Measurements from ENCODE around the gene CDH4.
A peak's percentile ranks its signal among the peaks of the same experiment; 100 is the strongest.

CDH4 gene

GRCh38 chr20:61976644-61977418 lies 724.8 kb downstream of the CDH4 start:
- Histone ChIP-seq H3K27ac (ENCODE audit: extremely low read depth, low read depth, low read length) (no peak overlapping the region), H3K36me3 (ENCODE audit: control insufficient read depth in 2 of 2, insufficient read depth in 1 of 2, low read length in 2 of 2) (peaks cover 0 to 50% of the 10 kb centered on the region in 2 experiments; a peak in 1 of 3 replicates), H3K9me3 (ENCODE audit: control insufficient read depth, insufficient read depth, low read depth, low read length) (no peaks in the 10 kb centered on the region), H3K4me1 (ENCODE audit: control insufficient read depth, insufficient read depth, low read length) (no peaks in the 10 kb centered on the region), H3K4me3 (ENCODE audit: low read depth, low read length) (no peak overlapping the region)
- TF ChIP-seq HOXD13 (CRISPR knock-in tag; IDR thresholded peaks at IDR 0.05; ENCODE audit: borderline replicate concordance) (no peak), ZIC2 (tag by site-specific recombination; IDR thresholded peaks at IDR 0.05) (peak; percentile 78)
- ChIA-PET POLR2A (no interaction called here), CTCF (interaction anchor here (0.7 kb wide), 1 partner anchor 161 kb away, joined by 3 read pairs; no protein-coding TSS in a partner anchor)

GRCh38 chr20:61977419-61977786 lies 725.3 kb downstream of the CDH4 start:
- POLR2A ChIA-PET, result no interaction called here
- CTCF ChIA-PET, result interaction anchor here (0.7 kb wide), 1 partner anchor 161 kb away, joined by 3 read pairs; no protein-coding TSS in a partner anchor
- TF ChIP-seq ZNF174 (tag by site-specific recombination; IDR thresholded peaks at IDR 0.05) (no peak), ZNF561 (tag by site-specific recombination; IDR thresholded peaks at IDR 0.05; ENCODE audit: borderline replicate concordance) (no peak), HOXD13 (CRISPR knock-in tag; IDR thresholded peaks at IDR 0.05; ENCODE audit: borderline replicate concordance) (no peak), KLF10 (tag by site-specific recombination; IDR thresholded peaks at IDR 0.05) (no peak), ZNF600 (tag by site-specific recombination; IDR thresholded peaks at IDR 0.05) (peak; percentile 72), ZNF202 (tag by site-specific recombination; IDR thresholded peaks at IDR 0.05; ENCODE audit: borderline replicate concordance) (no peak)

GRCh38 chr20:61978491-61978890 lies 726.4 kb downstream of the CDH4 start:
- Histone ChIP-seq H3K9me3 (ENCODE audit: control insufficient read depth, insufficient read depth, low read depth, low read length) (no peaks in the 10 kb centered on the region), H3K36me3 (ENCODE audit: control insufficient read depth in 2 of 2, insufficient read depth in 1 of 2, low read length in 2 of 2) (peaks cover 0 to 36% of the 10 kb centered on the region in 2 experiments; a peak in 1 of 3 replicates), H3K27ac (ENCODE audit: extremely low read depth, low read depth, low read length) (no peak overlapping the region), H3K4me1 (ENCODE audit: control insufficient read depth, insufficient read depth, low read length) (no peaks in the 10 kb centered on the region), H3K4me3 (ENCODE audit: low read depth, low read length) (no peak overlapping the region)
- POLR2A ChIA-PET, result no interaction called here
- TF ChIP-seq ZNF580 (tag by site-specific recombination; IDR thresholded peaks at IDR 0.05) (no peak), ZNF623 (tag by site-specific recombination; IDR thresholded peaks at IDR 0.05) (no peak), ZNF211 (tag by site-specific recombination; IDR thresholded peaks at IDR 0.05; ENCODE audit: low read depth) (no peak), EGR2 (tag by site-specific recombination; IDR thresholded peaks at IDR 0.05; ENCODE audit: low read depth) (peak; percentile 11; the same call in 1 of the 2 replicates)
- CTCF ChIA-PET, result no interaction called here

More at GRCh38 chr20:61977419-61977786, 725.3 kb downstream of the CDH4 start:
- Histone ChIP-seq H3K4me3 (ENCODE audit: low read depth, low read length) (no peak overlapping the region), H3K9me3 (ENCODE audit: control insufficient read depth, insufficient read depth, low read depth, low read length) (no peaks in the 10 kb centered on the region), H3K27ac (ENCODE audit: extremely low read depth, low read depth, low read length) (no peak overlapping the region), H3K4me1 (ENCODE audit: control insufficient read depth, insufficient read depth, low read length) (no peaks in the 10 kb centered on the region), H3K36me3 (ENCODE audit: control insufficient read depth in 2 of 2, insufficient read depth in 1 of 2, low read length in 2 of 2) (peaks cover 0 to 46% of the 10 kb centered on the region in 2 experiments; a peak in 1 of 3 replicates)

GRCh38 chr20:61979090-61979489 lies 727.0 kb downstream of the CDH4 start:
- no peak for TF ChIP-seq ZNF362 (tag by site-specific recombination; IDR thresholded peaks at IDR 0.05)
- no peak for TF ChIP-seq PRDM1 (tag by site-specific recombination; IDR thresholded peaks at IDR 0.05)
- TF ChIP-seq ZNF548 (tag by site-specific recombination; IDR thresholded peaks at IDR 0.05), result no peak
- TF ChIP-seq ZNF157 (tag by site-specific recombination; IDR thresholded peaks at IDR 0.05), result no peak
- TF ChIP-seq ZNF792 (tag by site-specific recombination; IDR thresholded peaks at IDR 0.05), result no peak
- no peak for TF ChIP-seq ZNF184 (tag by site-specific recombination; IDR thresholded peaks at IDR 0.05)
- TF ChIP-seq ZNF146 (tag by site-specific recombination; IDR thresholded peaks at IDR 0.05), result no peak
- TF ChIP-seq ZNF707 (tag by site-specific recombination; IDR thresholded peaks at IDR 0.05), result no peak
- TF ChIP-seq ZBTB21 (tag by site-specific recombination; IDR thresholded peaks at IDR 0.05), result no peak
- Histone ChIP-seq H3K9me3 (ENCODE audit: control insufficient read depth, insufficient read depth, low read depth, low read length) (no peaks in the 10 kb centered on the region), H3K4me1 (ENCODE audit: control insufficient read depth, insufficient read depth, low read length) (no peaks in the 10 kb centered on the region), H3K36me3 (ENCODE audit: control insufficient read depth in 2 of 2, insufficient read depth in 1 of 2, low read length in 2 of 2) (peaks cover 0 to 33% of the 10 kb centered on the region in 2 experiments; a peak in 1 of 3 replicates), H3K27ac (ENCODE audit: extremely low read depth, low read depth, low read length) (no peak overlapping the region), H3K4me3 (ENCODE audit: low read depth, low read length) (no peak overlapping the region)
- CTCF ChIA-PET, result no interaction called here
- POLR2A ChIA-PET, result no interaction called here
